GM21381 (cell line): Measurements from ENCODE around the gene BZW1.
"Not testable (repeated sequence)": the region's sequence is repeated elsewhere in the genome, so short reads cannot be mapped to it uniquely, and the experiment has no call there.

ENCODE experiments used
- ATAC-seq: cut with Tn5 transposase; IDR thresholded peaks from one replicate; pipeline ENCODE4 v1.9.1; 2021; ENCODE audit warnings: mild to moderate bottlenecking, moderate library complexity; ENCODE audit not compliant: unreplicated experiment

The BZW1 gene

GRCh38 chr2:200790185-200790584 lies 21.5 kb upstream of the BZW1 start:
- no peak for ATAC-seq

- no peak for ATAC-seq
Measured at GRCh38 chr2:200791905-200792304, 19.8 kb upstream of the BZW1 start.

- no peak for ATAC-seq
Measured at GRCh38 chr2:200794143-200794542, 17.6 kb upstream of the BZW1 start.

GRCh38 chr2:200795028-200795440 lies 16.7 kb upstream of the BZW1 start:
- ATAC-seq, result no peak

GRCh38 chr2:200796561-200796960 lies 15.1 kb upstream of the BZW1 start:
- ATAC-seq, result no peak

GRCh38 chr2:200797242-200797770 lies 14.4 kb upstream of the BZW1 start:
- no peak for ATAC-seq

GRCh38 chr2:200798514-200798913 lies 13.2 kb upstream of the BZW1 start:
- ATAC-seq, result no peak

- ATAC-seq, result no peak
Measured at GRCh38 chr2:200800458-200800857, 11.3 kb upstream of the BZW1 start.

- not testable (repeated sequence) for ATAC-seq
Measured at GRCh38 chr2:200801431-200801830, 10.3 kb upstream of the BZW1 start.

GRCh38 chr2:200809506-200810251 lies 2.0 kb upstream of the BZW1 start:
- no peak for ATAC-seq

- no peak for ATAC-seq
Measured at GRCh38 chr2:200810252-200810997, 1.3 kb upstream of the BZW1 start.

GRCh38 chr2:200810998-200811332 lies 745 bp upstream of the BZW1 start:
- ATAC-seq, result no peak

GRCh38 chr2:200812122-200813022 lies 662 bp downstream of the BZW1 start:
- ATAC-seq, result peak; percentile 40

- ATAC-seq, result no peak
Measured at GRCh38 chr2:200814276-200814815, 2.6 kb downstream of the BZW1 start.

- ATAC-seq, result no peak
Measured at GRCh38 chr2:200814917-200815316, 3.2 kb downstream of the BZW1 start.

GRCh38 chr2:200818732-200819131 lies 7.0 kb downstream of the BZW1 start:
- ATAC-seq, result not testable (repeated sequence)

GRCh38 chr2:200820573-200821234 lies 9.0 kb downstream of the BZW1 start:
- ATAC-seq, result no peak

- ATAC-seq, result no peak
Measured at GRCh38 chr2:200821686-200822245, 10.1 kb downstream of the BZW1 start.

- no peak for ATAC-seq
Measured at GRCh38 chr2:200828104-200828503, 16.4 kb downstream of the BZW1 start.
